DMS153 treated with DMSO at 0.1 percent for 48 hours (cell line): ENCODE results near the gene LRRC36.

Experiments used
- DNase-seq: peaks from one replicate; lab custom pipeline; 2025; ENCODE audit not compliant: unreplicated experiment; lab: John Stamatoyannopoulos, UW

Gene LRRC36

GRCh38 chr16:67291461-67291860 is 35.2 kb upstream of the LRRC36 start:
- DNase-seq: no peak

GRCh38 chr16:67294171-67294757 is 32.4 kb upstream of the LRRC36 start:
- no peak for DNase-seq

- no peak for DNase-seq
Measured at GRCh38 chr16:67294938-67295361, 31.7 kb upstream of the LRRC36 start.

- no peak for DNase-seq
Measured at GRCh38 chr16:67296420-67296819, 30.2 kb upstream of the LRRC36 start.

GRCh38 chr16:67298277-67298676 is 28.3 kb upstream of the LRRC36 start:
- DNase-seq: no peak

GRCh38 chr16:67299269-67299668 is 27.3 kb upstream of the LRRC36 start:
- DNase-seq: no peak

- no peak for DNase-seq
Measured at GRCh38 chr16:67301080-67301782, 25.4 kb upstream of the LRRC36 start.

GRCh38 chr16:67302076-67302475 is 24.5 kb upstream of the LRRC36 start:
- no peak for DNase-seq

- no peak for DNase-seq
Measured at GRCh38 chr16:67302970-67303369, 23.6 kb upstream of the LRRC36 start.

GRCh38 chr16:67304020-67304419 is 22.6 kb upstream of the LRRC36 start:
- no peak for DNase-seq

GRCh38 chr16:67305216-67306071 is 21.2 kb upstream of the LRRC36 start:
- no peak for DNase-seq

GRCh38 chr16:67310561-67310960 is 16.1 kb upstream of the LRRC36 start:
- DNase-seq: no peak

- no peak for DNase-seq
Measured at GRCh38 chr16:67311607-67312488, 14.8 kb upstream of the LRRC36 start.

GRCh38 chr16:67312719-67313118 is 13.9 kb upstream of the LRRC36 start:
- DNase-seq: no peak

GRCh38 chr16:67317853-67318252 is 8.8 kb upstream of the LRRC36 start:
- no peak for DNase-seq

- DNase-seq: no peak
Measured at GRCh38 chr16:67326115-67326471, 522 bp upstream of the LRRC36 start.

GRCh38 chr16:67327743-67328142 is 1.1 kb downstream of the LRRC36 start:
- no peak for DNase-seq

GRCh38 chr16:67329901-67330300 is 3.3 kb downstream of the LRRC36 start:
- DNase-seq: no peak

- DNase-seq: no peak
Measured at GRCh38 chr16:67333315-67333714, 6.7 kb downstream of the LRRC36 start.

GRCh38 chr16:67336116-67336515 is 9.5 kb downstream of the LRRC36 start:
- no peak for DNase-seq

- DNase-seq: no peak
Measured at GRCh38 chr16:67336648-67337047, 10.0 kb downstream of the LRRC36 start.
